Colonic mucosa (tissue), 4 donors: ENCODE results near the gene E4F1. TPM values are rescaled to one million over a fixed set of nuclear protein-coding genes. Genes with fewer than 3 reads are reported as not detected.

Experiments used
- DNase-seq: peaks from one replicate; pipeline ENCODE4 v3.0.0-alpha.2; 2020
- H3K27ac ChIP-seq: fragments of 200-600 bp; one replicate; pipeline ENCODE4 v1.8.0; 2021
- H3K27me3 ChIP-seq: fragments of 200-600 bp; one replicate; pipeline ENCODE4 v1.8.0; 2021
- H3K36me3 ChIP-seq: fragments of 200-600 bp; one replicate; pipeline ENCODE4 v1.8.0; 2021
- H3K4me1 ChIP-seq: fragments of 200-600 bp; one replicate; pipeline ENCODE4 v1.8.0; 2021; ENCODE audit warnings: mild to moderate bottlenecking
- H3K4me3 ChIP-seq: fragments of 200-600 bp; one replicate; pipeline ENCODE4 v1.8.0; 2021
- H3K9ac ChIP-seq, 2 donors: one replicate each; pipeline ENCODE4 v1.7.0; 2013; ENCODE audit warnings: control low read depth in 2 of 2, low read depth in 2 of 2, low read length in 2 of 2
- H3K9me3 ChIP-seq: fragments of 200-600 bp; one replicate; pipeline ENCODE4 v1.8.0; 2021
- CTCF ChIP-seq: fragments of 200-600 bp; IDR thresholded peaks from one replicate; pipeline ENCODE4 v1.8.0; 2022; ENCODE audit warnings: antibody characterized with exemption, mild to moderate bottlenecking
- intact Hi-C: fragments of 100-400 bp; cut with DNase I; formaldehyde crosslinking; loops from one replicate; pipeline ENCODE4 v1.14.1; 2022
- total RNA-seq, 2 donors: library from RNA; stranded (reverse); fragmentation: NEBNext Ultra II Directional in 1 of 2; extraction: Animal tissue kit (Norgen Biotek cat#: 25700) in 1 of 2; gene quantifications; one replicate each; pipeline ENCODE4 v1.2.1, GENCODE V29; 2021
- donor health status: healthy.
- donor health status: DM: no; HTN: no; CAD: no.
- donor health status: DM: no; HTN: no; CAD: no.

E4F1 gene
- total RNA-seq, 2 donors from 2014 or later = 19.9 to 37.4 TPM

GRCh38 chr16:2177101-2177500 lies 46.3 kb upstream of the E4F1 start:
- no peaks in the 10 kb centered on the region for H3K4me1 ChIP-seq

GRCh38 chr16:2177561-2177960 lies 45.8 kb upstream of the E4F1 start:
- intact Hi-C loops = no loop called here
- TF ChIP-seq CTCF = no peak

More at GRCh38 chr16:2177101-2177500, 46.3 kb upstream of the E4F1 start:
- Histone ChIP-seq H3K4me3 (no peak overlapping the region), H3K9ac (no peak overlapping the region), H3K27me3 (no peaks in the 10 kb centered on the region), H3K36me3 (peaks cover 10% of the 10 kb centered on the region), H3K9me3 (no peaks in the 10 kb centered on the region), H3K27ac (no peak overlapping the region)
- intact Hi-C loops = no loop called here
- TF ChIP-seq CTCF = no peak
- no peak for DNase-seq

GRCh38 chr16:2178321-2179106 lies 44.9 kb upstream of the E4F1 start:
- H3K27me3 ChIP-seq = no peaks in the 10 kb centered on the region
- no peaks in the 10 kb centered on the region for H3K9me3 ChIP-seq
- intact Hi-C loops = no loop called here
- no peak for TF ChIP-seq CTCF
- DNase-seq = peak; percentile 45
- no peak overlapping the region for H3K27ac ChIP-seq
- no peak overlapping the region for H3K4me3 ChIP-seq
- H3K36me3 ChIP-seq = peaks cover 10% of the 10 kb centered on the region
- H3K4me1 ChIP-seq = no peaks in the 10 kb centered on the region
- no peak overlapping the region for H3K9ac ChIP-seq

More at GRCh38 chr16:2177561-2177960, 45.8 kb upstream of the E4F1 start:
- no peaks in the 10 kb centered on the region for H3K9me3 ChIP-seq
- no peaks in the 10 kb centered on the region for H3K4me1 ChIP-seq
- H3K36me3 ChIP-seq = peaks cover 10% of the 10 kb centered on the region
- H3K27ac ChIP-seq = no peak overlapping the region
- no peak overlapping the region for H3K4me3 ChIP-seq
- H3K9ac ChIP-seq = no peak overlapping the region
- no peak for DNase-seq
- H3K27me3 ChIP-seq = no peaks in the 10 kb centered on the region

GRCh38 chr16:2179107-2179501 lies 44.3 kb upstream of the E4F1 start:
- Histone ChIP-seq H3K9ac (no peak overlapping the region), H3K4me3 (no peak overlapping the region), H3K27ac (no peak overlapping the region), H3K27me3 (no peaks in the 10 kb centered on the region), H3K9me3 (no peaks in the 10 kb centered on the region), H3K36me3 (peaks cover 4% of the 10 kb centered on the region), H3K4me1 (no peaks in the 10 kb centered on the region)
- no peak for TF ChIP-seq CTCF
- intact Hi-C loops = no loop called here
- no peak for DNase-seq

- intact Hi-C loops = no loop called here
- Histone ChIP-seq H3K4me1 (no peaks in the 10 kb centered on the region), H3K9ac (no peak overlapping the region), H3K27ac (no peak overlapping the region), H3K36me3 (no peaks in the 10 kb centered on the region), H3K9me3 (no peaks in the 10 kb centered on the region), H3K27me3 (no peaks in the 10 kb centered on the region), H3K4me3 (no peak overlapping the region)
- no peak for DNase-seq
- TF ChIP-seq CTCF = no peak
Observed at GRCh38 chr16:2179576-2179975, 43.8 kb upstream of the E4F1 start.
